WI38 (cell line): ENCODE data around the gene TBCK.

Experiments used
- H3K4me3 ChIP-seq: 2 replicates; pipeline ENCODE4 v1.5.1; 2011; ENCODE audit warnings: low read depth, mild to moderate bottlenecking, control low read depth, low read length
- TF ChIP-seq, protein P1 (sequence below): IDR thresholded peaks from 2 replicates; pipeline ENCODE4 v1.5.1; 2012; ENCODE audit warnings: low read depth, mild to moderate bottlenecking, control low read depth, low read length

Gene TBCK

DNA sequence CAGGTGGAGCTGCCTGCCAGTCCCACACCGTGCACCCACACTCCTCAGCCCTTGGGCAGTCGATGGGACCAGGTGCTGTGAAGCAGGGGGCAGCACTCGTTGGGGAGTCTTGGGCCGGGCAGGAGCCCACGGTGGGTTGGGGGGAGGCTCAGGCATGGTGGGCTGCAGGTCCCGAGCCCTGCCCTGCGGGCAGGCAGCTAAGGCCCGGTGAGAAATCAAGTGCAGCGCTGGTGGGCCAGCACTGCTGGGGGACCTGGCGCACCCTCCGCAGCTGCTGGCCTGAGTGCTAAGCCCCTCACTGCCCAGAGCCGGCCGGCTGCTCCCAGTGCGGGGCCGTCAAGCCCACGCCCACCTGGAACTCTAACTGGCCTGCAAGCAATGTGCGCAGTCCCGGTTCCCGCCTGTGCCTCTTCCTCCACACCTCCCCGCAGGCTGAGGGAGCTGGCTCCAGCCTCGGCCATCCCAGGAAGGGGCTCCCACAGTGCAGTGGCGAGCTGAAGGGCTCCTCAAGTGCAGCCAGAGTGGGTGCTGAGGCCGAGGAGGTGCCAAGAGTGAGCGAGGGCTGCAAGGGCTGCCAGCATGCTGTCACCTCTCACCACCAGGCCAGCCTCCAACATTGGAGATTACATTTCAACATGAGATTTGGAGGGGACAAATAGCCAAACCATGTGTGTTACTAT is 223.5 kb downstream of the TBCK start:
- H3K4me3 ChIP-seq = no peak overlapping the region

GRCh38 chr4:106090826-106091225 is 225.2 kb downstream of the TBCK start:
- TF ChIP-seq, protein P1, sequence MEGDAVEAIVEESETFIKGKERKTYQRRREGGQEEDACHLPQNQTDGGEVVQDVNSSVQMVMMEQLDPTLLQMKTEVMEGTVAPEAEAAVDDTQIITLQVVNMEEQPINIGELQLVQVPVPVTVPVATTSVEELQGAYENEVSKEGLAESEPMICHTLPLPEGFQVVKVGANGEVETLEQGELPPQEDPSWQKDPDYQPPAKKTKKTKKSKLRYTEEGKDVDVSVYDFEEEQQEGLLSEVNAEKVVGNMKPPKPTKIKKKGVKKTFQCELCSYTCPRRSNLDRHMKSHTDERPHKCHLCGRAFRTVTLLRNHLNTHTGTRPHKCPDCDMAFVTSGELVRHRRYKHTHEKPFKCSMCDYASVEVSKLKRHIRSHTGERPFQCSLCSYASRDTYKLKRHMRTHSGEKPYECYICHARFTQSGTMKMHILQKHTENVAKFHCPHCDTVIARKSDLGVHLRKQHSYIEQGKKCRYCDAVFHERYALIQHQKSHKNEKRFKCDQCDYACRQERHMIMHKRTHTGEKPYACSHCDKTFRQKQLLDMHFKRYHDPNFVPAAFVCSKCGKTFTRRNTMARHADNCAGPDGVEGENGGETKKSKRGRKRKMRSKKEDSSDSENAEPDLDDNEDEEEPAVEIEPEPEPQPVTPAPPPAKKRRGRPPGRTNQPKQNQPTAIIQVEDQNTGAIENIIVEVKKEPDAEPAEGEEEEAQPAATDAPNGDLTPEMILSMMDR = no peak
- no peak overlapping the region for H3K4me3 ChIP-seq

More for the DNA sequence above, 223.5 kb downstream of the TBCK start:
- TF ChIP-seq, protein P1 = no peak

GRCh38 chr4:106083065-106083464 is 232.9 kb downstream of the TBCK start:
- TF ChIP-seq, protein P1 = no peak

DNA sequence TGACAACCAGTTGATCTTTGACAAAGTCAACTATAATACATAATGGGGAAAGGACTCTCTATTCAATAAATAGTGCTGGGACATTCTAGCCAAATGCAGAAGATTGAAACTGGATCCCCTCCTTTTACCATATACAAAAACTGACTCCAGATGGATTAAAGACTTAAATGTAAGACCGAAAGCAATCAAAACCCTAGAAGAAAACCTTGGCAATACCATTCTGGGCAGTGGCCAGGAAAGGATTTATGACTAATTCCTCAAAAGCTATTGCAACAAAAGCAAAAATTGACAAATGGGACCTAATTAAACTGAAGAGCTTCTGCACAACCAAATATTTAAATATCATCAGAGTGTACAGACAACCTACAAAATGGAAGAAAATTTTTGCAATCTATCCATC is 235.6 kb downstream of the TBCK start:
- no peak overlapping the region for H3K4me3 ChIP-seq
- TF ChIP-seq, protein P1 = no peak

More at GRCh38 chr4:106083065-106083464, 232.9 kb downstream of the TBCK start:
- no peak overlapping the region for H3K4me3 ChIP-seq

GRCh38 chr4:106079616-106080015 is 236.4 kb downstream of the TBCK start:
- TF ChIP-seq, protein P1 = no peak

GRCh38 chr4:106065018-106065417 is 251.0 kb downstream of the TBCK start:
- no peak overlapping the region for H3K4me3 ChIP-seq
- TF ChIP-seq, protein P1 = no peak

More at GRCh38 chr4:106079616-106080015, 236.4 kb downstream of the TBCK start:
- no peak overlapping the region for H3K4me3 ChIP-seq

DNA sequence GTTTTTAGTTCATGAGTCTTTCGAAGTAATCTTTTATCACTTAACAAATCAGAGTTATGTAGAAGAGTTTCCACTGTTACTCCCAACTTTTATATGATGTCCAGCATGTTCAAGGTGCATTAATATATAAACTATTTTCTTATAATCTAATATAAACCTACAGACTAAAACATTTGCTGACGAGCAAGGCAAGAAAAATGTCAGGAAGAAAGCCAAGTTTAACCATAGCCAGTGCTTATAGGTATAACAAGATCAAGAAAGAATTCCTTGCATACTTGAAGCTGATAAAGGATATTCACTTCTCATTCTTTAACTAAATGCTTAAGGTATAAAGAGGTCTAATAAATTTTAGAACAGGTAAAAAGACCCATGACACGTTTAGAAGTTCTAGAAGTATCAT is 253.0 kb downstream of the TBCK start:
- H3K4me3 ChIP-seq = no peak overlapping the region
- TF ChIP-seq, protein P1 = no peak
